OCI-LY3 (cell line): ENCODE measurements around the gene ATF4.

Experiments
- EZH2phosphoT487 ChIP-seq: fragments of 200-600 bp; shearing (Covaris generic); IDR thresholded peaks from 2 replicates; pipeline ENCODE4 v1.6.1; 2018; ENCODE audit warnings: antibody characterized with exemption, mixed run types, low read depth
- TF ChIP-seq, protein P1 (sequence below): fragments of 200-600, 300-600 bp; sonication (generic); IDR thresholded peaks from 2 replicates; pipeline ENCODE4 v1.5.1; 2014; ENCODE audit warnings: antibody characterized with exemption, low read length, low read depth

GRCh38 chr22:39510529-39511149, 9.7 kb upstream of the ATF4 start:
- TF ChIP-seq, protein P1, sequence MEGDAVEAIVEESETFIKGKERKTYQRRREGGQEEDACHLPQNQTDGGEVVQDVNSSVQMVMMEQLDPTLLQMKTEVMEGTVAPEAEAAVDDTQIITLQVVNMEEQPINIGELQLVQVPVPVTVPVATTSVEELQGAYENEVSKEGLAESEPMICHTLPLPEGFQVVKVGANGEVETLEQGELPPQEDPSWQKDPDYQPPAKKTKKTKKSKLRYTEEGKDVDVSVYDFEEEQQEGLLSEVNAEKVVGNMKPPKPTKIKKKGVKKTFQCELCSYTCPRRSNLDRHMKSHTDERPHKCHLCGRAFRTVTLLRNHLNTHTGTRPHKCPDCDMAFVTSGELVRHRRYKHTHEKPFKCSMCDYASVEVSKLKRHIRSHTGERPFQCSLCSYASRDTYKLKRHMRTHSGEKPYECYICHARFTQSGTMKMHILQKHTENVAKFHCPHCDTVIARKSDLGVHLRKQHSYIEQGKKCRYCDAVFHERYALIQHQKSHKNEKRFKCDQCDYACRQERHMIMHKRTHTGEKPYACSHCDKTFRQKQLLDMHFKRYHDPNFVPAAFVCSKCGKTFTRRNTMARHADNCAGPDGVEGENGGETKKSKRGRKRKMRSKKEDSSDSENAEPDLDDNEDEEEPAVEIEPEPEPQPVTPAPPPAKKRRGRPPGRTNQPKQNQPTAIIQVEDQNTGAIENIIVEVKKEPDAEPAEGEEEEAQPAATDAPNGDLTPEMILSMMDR, result no peak
- no peak for TF ChIP-seq EZH2phosphoT487
